AG09309 (cell line): ENCODE measurements around the gene IMMP2L.
"Not testable (repeated sequence)": the region's sequence is repeated elsewhere in the genome, so short reads cannot be mapped to it uniquely, and the experiment has no call there.

Source experiments
- DNase-seq: peaks from one replicate; pipeline ENCODE4 v3.0.0-alpha.2; 2010; ENCODE audit warnings: low read depth
- H3K4me3 ChIP-seq: 2 replicates; pipeline ENCODE4 v1.5.1; 2011; ENCODE audit warnings: mild to moderate bottlenecking, low read depth, low read length, moderate library complexity; ENCODE audit not compliant: control insufficient read depth
- CTCF ChIP-seq: IDR thresholded peaks from 2 replicates; pipeline ENCODE4 v1.5.1; 2011; ENCODE audit warnings: mild to moderate bottlenecking, low read depth, low read length, inconsistent platforms; ENCODE audit not compliant: insufficient read depth, control insufficient read depth; ENCODE audit errors: missing control alignments

The IMMP2L gene

DNA sequence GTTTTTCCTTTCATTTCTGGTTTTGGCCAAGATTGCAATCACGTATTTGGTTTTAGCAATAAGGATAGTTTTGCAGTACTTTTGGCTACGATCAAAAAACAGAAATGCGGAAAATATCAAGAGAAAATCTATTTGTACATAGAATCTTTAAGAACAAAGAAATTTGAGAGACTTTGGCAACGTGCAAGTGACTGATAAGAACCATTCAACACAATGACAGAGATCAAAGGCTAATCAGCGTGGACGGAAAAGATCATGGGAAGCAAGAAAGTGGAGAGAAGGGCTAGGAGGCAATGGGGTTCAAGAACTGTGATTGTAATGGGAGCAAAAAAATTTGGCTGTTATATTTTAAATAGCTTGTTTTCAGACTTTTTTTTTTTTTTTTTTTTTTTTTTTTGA is 487.5 kb downstream of the IMMP2L start:
- DNase-seq, result no peak
- TF ChIP-seq CTCF, result no peak
- no peak overlapping the region for H3K4me3 ChIP-seq

GRCh38 chr7:111074071-111074747 is 488.1 kb downstream of the IMMP2L start:
- TF ChIP-seq CTCF, result no peak
- H3K4me3 ChIP-seq, result no peak overlapping the region

DNA sequence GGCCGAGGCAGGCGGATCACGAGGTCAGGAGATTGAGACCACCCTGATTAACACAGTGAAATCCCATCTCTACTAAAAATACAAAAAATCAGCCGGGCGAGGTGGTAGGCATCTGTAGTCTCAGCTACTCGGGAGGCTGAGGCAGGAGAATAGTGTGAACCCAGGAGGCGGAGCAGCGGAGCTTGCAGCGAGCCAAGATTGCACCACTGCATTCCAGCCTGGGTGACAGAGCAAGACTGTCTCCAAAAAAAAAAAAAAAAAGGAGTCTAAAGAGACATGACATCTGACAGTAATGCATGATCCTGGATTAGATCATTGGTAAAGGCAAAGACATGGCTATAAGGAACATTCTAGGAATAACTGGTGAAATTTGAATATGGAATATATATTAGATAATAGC is 489.6 kb downstream of the IMMP2L start:
- not testable (repeated sequence) for H3K4me3 ChIP-seq, DNase-seq

More at GRCh38 chr7:111074071-111074747, 488.1 kb downstream of the IMMP2L start:
- DNase-seq, result no peak

GRCh38 chr7:111071556-111071955 is 490.7 kb downstream of the IMMP2L start:
- no peak for TF ChIP-seq CTCF
- H3K4me3 ChIP-seq, result no peak overlapping the region
- DNase-seq, result no peak

GRCh38 chr7:111068618-111069017 is 493.7 kb downstream of the IMMP2L start:
- H3K4me3 ChIP-seq, result no peak overlapping the region
- no peak for DNase-seq
- TF ChIP-seq CTCF, result no peak

- TF ChIP-seq CTCF, result no peak
- H3K4me3 ChIP-seq, result no peak overlapping the region
- DNase-seq, result no peak
These were observed 494.6 kb downstream of the IMMP2L start for GRCh38 chr7:111067682-111068081.

GRCh38 chr7:111067251-111067650 is 495.0 kb downstream of the IMMP2L start:
- DNase-seq, result no peak
- H3K4me3 ChIP-seq, result no peak overlapping the region
- TF ChIP-seq CTCF, result no peak
